GM21825 (cell line): Measurements from ENCODE around the gene CDHR1.
A peak's percentile ranks its signal among the peaks of the same experiment; 100 is the strongest.
"Not testable (repeated sequence)": the region's sequence is repeated elsewhere in the genome, so short reads cannot be mapped to it uniquely, and the experiment has no call there.

Experiments
- ATAC-seq: cut with Tn5 transposase; IDR thresholded peaks from one replicate; pipeline ENCODE4 v1.9.1; 2021; ENCODE audit warnings: mild to moderate bottlenecking, moderate library complexity; ENCODE audit not compliant: unreplicated experiment

Gene CDHR1

DNA sequence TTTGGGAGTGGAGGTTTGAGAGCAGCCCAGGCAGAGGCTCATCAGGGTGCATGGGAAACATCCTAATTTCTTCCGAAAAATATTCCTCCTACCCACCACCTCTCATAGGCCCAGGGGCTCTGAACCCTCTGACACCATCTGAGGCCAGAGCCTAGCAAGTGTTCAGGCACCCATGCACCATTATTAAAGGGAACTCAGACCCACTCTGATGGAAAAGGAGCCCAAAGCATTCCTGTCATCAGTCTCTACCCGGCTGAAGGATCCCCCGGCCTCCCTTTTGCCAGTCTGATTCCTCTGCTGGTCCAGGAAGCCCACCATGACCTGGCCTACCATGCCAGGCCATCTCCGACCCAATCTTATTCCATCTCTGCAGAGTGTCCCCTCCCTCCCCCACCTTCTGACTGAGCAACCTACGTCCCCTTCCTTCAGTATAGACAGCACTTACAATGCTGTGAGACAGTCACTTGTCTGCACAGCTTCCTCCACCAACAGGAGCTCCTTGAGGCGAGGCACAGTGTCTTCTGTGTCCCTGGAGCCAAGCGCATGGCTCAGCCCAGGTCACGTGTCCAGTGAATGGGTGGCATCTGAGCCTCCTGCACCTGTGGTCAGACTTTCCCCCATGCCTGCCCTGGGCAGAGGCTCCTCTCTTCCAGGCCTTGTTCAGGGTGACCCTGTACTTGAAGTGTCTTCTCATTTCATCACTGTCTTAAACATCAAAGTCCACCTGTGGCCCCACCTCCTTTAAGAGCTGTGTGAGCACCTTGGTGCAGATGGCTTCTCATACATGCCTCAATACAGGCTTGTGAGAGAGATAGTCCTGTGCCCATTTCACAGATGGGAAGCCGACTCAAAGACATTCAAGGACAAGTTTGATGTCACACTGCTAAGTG, 21.6 kb upstream of the CDHR1 start:
- peak; percentile 39 for ATAC-seq

DNA sequence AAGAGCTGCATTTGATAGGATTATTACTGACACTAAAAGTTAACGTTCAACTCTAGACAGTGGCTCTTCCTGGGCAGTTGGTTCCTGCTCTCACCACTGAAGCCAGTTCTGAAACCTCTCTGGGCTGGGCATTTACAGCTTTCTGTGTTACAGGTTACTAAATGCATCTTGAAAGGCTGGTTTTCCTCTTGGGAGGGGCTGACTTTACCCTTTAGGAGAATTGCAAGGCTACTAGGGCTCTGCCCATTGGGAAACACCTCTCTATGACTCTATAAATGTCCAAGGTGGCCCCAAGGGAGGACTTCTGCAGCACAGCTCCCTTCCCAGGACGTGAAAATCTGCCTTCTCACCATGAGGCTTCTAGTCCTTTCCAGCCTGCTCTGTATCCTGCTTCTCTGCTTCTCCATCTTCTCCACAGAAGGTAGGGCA, 20.8 kb upstream of the CDHR1 start, which contains the start of gene GPR15LG:
GPR15LG (plus strand) TSS at position 301 of the 429 bp plus-strand sequence; CDS start at position 352, 51 bp downstream.
- ATAC-seq, result peak; percentile 52

DNA sequence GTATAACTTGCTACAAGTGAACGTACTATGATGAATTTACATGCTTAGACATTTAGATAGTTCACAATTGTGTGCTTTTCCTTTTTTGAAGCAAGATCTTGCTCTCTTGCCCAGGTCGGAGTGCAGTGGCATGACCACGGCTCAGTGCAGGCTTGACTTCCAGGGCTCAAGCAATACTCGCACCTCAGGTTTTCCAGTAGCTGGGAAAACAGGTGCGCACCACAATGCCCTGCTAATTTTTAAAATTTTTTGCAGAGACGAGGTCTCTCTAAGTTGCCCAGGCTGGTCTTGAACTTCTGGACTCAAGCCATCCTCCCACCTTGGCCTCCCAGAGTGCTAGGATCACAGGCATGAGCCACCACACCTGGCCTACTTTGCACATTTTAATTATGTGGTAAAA, 18.9 kb upstream of the CDHR1 start:
- ATAC-seq, result no peak

DNA sequence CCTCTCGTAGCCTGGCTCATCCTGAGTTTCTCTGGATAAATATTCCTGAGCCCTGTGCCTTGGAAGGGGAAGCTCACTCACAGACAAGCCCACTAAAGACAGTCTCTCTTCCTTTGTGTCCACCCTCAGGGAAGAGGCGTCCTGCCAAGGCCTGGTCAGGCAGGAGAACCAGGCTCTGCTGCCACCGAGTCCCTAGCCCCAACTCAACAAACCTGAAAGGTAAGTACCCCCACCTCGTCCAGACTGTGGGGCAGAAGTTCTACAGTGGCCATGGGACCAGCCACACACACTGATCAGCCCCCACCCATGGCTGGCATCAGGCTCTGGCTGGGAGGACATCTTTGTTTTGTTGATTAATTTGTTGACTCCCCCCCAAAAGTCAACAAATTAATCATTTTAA, 18.0 kb upstream of the CDHR1 start:
- ATAC-seq, result no peak

DNA sequence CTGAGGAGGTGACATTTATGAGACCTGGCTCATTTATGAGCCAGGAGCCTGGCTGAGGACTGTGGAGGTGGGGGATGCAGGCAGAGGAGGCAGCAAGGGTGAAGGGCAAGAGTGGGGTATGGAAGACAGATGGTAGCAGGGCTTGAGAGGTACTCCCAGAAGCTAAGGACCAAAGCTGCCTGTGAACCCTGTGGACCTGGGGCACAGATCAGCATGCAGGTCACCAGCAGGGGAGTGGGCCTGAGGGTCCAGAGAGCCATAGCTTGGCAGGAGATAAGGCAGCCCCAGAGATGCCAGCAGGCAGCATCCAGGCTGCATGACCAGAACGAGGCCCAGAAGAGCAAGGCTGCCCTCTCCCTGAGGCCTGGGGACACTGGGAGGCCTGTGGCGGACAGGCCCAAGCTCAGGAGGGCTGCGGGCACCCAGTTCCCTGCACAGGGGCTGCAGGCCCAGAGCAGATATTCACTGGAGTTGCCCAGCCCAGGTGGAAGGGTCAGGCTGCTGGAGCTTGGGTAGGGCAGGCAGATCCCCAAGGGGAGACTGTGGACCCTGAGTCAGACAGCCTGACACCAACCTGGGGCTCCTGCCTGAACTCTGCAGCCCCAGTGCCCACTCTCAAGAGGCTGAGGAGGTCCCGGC, 17.4 kb upstream of the CDHR1 start:
- no peak for ATAC-seq

DNA sequence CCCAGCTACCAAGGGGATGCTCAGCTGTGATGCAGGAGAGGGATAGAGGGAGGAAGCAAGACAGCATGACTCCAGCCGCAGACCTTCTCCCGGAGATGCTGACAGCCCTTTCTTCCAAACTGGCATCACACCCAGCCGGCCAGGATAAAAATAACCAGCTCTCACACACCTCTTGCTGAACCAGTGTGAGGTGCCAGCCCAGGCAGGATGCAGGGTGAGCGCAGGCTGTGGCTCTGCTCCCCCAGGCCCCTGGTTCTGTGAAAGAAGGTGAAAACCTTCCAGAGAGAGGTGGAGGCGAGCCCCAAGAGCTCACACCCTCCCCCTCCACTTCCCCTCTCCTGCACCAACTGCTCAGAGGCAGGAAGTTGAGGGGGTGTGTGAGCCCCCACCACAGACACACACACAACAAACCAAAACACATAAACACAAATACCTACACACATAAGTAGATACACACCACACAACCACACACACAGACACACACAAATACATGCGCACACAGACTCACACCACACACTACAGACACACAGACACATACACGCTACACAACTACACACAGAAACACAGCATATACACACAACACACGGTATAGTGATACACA, 16.7 kb upstream of the CDHR1 start:
- peak; percentile 41 for ATAC-seq

DNA sequence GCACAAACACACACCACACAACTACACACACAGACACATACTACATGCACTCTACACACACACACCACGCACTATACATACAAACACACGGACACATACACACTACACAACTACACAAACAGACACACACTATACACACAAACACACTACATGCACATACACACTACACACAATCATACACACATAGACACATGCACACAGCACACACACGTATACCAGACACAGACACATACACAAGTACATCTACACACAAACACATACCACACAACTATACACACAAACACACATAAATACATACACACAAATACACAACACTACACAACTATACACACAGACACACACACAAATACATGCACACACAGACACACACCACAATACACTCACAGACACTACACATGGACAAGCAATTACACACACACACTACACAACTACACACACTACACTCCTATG, 16.2 kb upstream of the CDHR1 start:
- ATAC-seq, result no peak

DNA sequence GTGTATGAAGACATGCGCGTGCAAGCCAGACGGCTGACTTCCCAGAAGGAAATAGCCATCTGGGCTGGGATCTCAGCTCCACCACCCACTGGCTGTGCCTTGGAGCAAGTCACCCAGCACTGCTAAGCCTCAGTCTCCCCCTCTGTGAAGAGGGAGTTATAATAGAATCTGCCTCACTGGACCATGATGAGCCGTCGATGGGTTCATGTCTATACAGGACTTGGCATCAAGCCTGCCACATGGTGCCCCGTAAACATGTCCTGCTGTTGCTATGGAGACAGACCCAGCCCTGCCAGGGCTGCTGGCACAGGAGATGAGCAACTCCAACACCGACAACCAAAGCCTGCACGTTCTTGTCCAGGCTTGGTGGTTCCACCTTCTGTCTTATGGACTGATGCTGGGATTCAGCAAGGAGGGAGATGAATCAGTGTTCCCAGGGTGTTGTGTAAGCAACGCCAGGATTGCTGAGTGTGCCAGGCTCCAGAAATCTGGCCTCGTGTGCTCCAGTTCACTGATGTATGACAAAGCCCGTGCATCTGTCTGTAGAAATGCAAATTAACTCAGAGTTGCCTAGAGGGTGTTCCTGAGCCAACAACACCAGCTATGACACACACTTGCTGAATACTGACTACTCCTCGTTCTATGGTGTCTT, 15.2 kb upstream of the CDHR1 start:
- ATAC-seq, result peak; percentile 88

DNA sequence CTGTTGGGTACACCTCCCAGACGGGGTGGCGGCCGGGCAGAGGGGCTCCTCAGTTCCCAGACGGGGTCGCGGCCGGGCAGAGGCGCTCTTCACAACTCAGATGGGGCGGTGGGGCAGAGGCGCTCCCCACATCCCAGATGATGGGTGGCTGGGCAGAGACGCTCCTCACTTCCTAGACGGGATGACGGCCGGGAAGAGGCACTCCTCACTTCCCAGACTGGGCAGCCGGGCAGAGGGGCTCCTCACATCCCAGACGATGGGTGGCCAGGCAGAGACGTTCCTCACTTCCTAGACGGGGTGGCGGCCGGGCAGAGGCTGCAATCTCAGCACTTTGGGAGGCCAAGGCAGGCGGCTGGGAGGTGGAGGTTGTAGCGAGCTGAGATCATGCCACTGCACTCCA, 14.0 kb upstream of the CDHR1 start:
- not testable (repeated sequence) for ATAC-seq

DNA sequence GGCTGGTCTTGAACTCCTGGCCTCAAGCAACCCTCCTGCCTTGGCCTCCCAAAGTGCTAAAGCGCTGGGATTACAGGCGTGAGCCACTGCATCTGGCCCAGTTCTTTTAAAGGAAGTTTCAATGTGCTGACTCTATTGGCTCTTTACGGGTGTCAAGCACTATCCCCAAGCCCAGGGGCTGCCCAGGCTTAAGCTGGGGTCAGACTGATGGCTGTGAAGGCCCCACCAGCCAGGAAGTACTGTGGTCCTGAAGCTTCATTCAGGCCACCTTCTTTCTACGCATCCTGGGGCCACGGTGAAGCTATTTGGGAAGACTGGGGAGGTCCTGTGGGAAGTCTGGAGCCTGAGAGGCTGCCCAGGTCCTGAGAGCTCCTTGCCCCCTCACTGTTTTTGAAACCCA, 12.7 kb upstream of the CDHR1 start:
- no peak for ATAC-seq

DNA sequence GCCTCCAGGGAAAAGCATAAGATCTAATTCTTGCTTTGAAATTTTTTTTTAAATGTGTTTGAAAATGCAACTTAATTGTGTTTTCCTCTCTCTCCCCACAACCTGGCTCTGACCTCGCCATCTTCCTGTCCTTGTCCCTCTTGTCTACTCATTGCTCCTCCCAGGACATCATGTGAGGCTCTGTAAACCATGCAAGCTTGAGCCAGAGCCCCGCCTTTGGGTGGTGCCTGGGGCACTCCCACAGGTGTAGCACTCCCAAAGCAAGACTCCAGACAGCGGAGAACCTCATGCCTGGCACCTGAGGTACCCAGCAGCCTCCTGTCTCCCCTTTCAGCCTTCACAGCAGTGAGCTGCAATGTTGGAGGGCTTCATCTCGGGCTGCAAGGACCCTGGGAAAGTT, 9.8 kb upstream of the CDHR1 start:
- ATAC-seq, result no peak

DNA sequence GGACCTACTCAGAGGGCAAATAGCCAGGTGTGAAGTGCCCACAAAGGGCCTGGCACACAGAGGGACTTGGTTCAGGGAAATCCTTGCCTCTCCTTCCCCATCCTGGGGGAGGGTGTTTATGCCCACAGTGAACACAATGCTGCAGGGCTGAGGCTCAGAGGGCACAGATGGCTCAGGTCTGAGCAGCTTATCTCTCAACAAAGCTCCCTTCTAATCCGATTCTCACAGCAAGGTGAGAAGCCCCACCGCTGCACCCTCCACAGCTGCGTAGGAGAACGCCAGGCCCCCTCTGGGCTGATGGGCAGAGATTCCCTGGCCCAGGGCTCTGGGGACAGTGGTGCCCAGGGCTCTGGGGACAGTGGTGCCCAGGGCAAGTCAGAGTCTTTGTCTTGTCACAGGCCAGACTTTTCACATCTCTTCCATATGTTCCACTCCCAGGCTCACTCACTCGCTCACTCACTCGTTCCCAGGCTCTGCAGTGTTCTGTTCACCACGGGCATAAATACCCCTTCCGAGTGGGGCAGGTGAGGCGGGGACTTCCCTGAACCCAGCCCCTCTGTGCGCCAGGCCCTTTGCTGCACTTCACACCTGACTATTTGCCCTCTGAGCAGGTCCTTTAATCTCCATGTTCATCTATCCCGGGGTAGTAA, 8.7 kb upstream of the CDHR1 start:
- ATAC-seq, result no peak

DNA sequence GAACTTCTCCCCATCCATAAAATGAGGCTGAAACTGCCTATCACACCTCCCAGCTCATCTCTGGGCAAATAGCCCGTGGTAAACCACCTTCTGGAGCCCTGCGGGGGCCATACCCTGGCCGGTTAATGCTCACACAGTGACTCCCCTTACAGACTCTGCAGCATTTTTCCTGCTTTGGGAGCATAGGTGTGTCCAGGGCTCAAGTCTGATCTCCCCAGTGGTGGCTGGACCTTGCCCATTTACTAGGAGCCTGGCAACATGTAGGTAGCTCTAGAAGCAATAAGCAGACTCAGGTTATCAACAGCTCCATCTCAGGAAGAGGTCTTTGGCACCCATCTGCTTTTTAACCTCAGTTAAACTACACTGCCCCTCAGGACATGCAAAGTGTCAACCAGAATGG, 5.5 kb upstream of the CDHR1 start:
- no peak for ATAC-seq

DNA sequence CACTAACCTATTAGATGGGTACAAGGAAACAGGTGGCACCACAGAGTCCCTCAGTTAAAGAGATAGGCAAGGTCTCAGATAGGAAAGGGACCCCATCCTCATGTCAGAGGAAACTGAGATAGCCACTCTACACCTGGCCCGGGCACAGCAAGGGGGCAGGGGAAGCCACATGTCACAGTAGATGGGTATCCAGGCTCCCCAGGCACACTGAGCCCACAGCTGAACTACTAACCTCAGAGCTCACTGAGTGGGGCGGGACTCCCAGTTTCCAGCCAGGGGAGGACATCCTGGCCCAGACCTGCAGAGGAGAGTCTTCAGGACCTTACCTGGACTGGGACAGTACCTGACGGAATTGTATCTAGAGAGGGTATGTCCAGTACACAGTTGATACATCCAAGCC, 3.7 kb upstream of the CDHR1 start:
- no peak for ATAC-seq

DNA sequence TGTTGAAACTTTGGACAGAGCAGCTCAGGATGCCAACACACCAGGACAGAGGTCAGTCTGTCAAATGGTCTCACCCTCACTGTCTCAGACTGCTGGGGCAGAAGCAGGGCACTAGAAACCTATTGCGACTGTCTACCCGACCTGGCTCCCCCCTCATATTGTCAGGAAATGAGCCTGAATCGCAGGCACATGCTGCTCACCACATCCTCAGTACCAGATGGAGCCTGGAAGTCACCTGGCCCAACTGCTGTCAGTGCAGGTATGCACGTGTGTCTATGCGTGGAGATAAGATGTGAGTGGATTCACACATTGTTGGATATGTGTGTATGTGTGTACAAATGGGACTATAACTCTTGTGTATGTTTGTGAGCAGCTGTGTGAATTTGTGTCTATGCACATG, 3.2 kb upstream of the CDHR1 start:
- no peak for ATAC-seq

DNA sequence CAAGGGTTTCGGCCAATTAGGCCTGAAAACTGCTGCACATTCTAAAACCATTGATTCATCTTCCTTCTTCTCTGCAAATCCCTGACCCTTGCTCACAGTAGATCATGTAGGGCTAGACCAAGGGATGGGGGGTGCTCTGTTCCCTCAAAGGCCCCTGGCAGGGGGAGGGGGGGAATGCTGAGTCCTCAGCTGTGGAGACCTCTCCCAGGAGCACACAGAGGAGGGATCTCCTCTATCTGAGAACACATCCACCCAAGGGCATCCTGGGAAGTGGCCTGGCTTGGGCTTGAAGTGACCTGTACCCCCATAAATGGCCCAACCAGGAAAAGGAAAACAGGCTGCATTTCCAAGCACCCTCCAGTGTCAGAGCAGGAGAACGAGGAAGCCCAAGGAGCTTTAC, 1.0 kb upstream of the CDHR1 start:
- no peak for ATAC-seq

DNA sequence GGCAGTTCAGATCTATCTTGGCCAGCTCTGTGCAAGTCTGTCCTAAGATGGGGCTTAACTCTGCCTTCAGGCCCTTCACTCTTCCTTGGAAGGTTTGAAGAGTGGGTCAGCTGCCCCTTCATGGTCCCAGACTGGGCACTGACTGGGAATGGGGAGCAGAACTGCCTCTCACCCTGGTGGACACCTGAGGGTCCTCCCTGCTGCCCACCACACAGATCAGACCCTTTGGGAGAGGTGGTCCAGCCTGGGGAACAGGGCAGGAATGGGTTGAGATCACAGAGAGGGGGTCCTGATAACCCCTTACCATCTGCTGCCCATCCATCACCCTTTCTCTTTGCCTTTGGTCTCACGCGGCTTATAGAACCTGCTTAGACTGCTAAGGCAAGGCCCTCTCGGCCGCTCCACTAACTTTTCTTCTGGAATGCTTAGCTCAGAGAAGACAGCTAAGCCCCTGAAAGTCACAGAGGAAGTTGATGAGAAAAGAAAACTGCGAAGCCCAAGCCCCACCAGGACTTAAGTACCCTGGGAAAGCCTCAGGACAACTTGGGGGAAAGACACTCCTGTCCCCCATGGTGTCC, 402 bp upstream of the CDHR1 start:
- no peak for ATAC-seq

DNA sequence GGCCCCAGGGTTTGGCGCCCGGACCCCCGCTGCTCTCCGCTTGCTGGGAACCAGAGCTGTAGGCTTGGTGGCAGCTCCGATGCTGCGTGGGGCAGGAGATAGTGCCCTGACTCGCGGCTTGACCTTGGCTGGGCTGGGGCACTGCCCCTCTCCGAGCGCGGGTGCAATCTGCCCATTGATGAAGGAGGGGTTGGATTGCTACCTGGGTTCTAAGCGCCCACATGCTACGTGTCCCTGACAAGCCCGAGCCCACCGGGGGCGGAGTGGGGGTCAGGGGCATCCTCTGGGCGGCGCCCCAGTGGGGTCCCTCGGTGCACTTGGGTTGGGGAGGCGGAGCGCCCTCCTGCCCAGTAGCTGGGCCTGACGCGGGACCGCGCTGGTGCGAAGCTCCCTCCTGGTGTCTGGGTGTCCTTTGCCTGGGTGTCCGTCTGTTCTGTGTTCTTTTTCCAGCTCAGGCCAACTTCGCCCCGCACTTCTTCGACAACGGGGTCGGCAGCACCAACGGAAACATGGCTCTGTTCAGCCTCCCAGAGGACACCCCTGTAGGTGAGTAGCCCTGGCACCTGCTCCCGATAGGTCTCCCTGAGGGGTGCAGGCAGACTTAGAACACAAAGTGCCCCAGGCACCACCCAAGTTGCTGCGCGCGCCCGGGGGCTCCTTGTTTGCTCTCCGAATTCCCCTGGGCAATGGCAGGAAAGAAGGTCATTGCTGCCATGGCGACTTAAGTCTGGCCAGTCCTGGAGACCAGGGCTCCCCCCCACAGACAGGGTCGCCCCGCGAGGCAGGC, 900 bp downstream of the CDHR1 start:
- no peak for ATAC-seq

DNA sequence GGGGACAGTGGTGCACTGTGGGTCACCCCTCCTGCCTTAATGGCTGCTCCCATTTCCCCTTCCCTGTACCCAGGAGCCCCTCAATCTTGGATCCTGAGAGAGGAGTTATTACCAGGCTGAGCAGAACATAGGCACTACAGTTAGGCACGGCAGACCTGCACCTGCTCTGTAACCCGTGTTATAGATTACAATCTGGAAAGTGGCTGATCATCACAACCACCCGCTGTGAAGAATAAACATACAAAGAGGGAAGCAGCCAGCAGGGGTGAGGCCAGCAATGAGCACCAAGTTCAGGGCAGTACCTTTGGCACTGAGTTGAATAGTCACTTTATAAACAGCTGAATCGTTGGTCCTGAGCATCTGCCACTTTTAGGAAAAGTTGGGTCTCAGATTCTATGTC, 1.7 kb downstream of the CDHR1 start:
- no peak for ATAC-seq

DNA sequence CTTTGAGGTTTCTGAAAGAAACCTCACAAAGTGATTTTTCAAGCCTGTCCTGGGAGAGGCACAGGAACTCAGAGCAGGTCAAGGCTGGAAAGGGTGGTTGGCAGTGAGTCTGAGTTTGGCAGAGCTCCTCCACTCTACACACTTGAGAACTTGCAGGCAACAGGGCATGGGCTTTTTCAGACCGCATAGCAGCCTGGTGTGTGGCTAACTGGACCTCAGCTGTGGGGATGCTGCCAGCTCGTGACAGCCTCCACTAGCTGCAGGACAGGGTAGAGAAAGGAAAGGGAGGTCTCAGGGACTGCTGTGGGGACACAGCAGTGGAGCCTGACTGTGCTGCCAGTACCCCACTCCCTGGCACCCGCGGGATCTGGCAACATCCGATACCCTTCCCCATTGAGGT, 2.6 kb downstream of the CDHR1 start:
- ATAC-seq, result no peak
